HFFc6 (cell line): ENCODE results near the gene NOS3. TPM values are rescaled to one million over a fixed set of nuclear protein-coding genes. Genes with fewer than 3 reads are reported as not detected.

Experiments used
- DNase-seq: peaks from one replicate; pipeline ENCODE4 v3.0.0-alpha.2; 2018
- H3K27ac Mint-ChIP-seq: 2 replicates; pipeline ENCODE4 v1.8.0; 2020; ENCODE audit warnings: mild to moderate bottlenecking, mixed read lengths
- H3K27me3 Mint-ChIP-seq: 2 replicates; pipeline ENCODE4 v1.8.0; 2021; ENCODE audit warnings: mild to moderate bottlenecking, moderate library complexity, mixed read lengths; ENCODE audit not compliant: insufficient read depth
- H3K36me3 Mint-ChIP-seq: 2 replicates; pipeline ENCODE4 v1.8.0; 2021; ENCODE audit warnings: low read depth, mixed read lengths
- H3K4me1 Mint-ChIP-seq: 2 replicates; pipeline ENCODE4 v1.8.0; 2020; ENCODE audit warnings: low read depth, mixed read lengths
- H3K4me3 Mint-ChIP-seq: 2 replicates; pipeline ENCODE4 v1.8.0; 2020; ENCODE audit warnings: mild to moderate bottlenecking, moderate library complexity, mixed read lengths
- H3K9me3 Mint-ChIP-seq: 2 replicates; pipeline ENCODE4 v1.8.0; 2020; ENCODE audit warnings: mild to moderate bottlenecking, mixed read lengths
- total RNA-seq, 6 experiments: library from RNA; stranded (reverse); fragmentation: NEBNext Ultra II Directional; extraction: Animal tissue kit (Norgen Biotek cat#: 25700); gene quantifications; 2 replicates in 1 of 6; 3 replicates in 5 of 6; pipeline ENCODE4 v1.2.3, GENCODE V29; 2021
- TF ChIP-seq, protein P1 (sequence below): fragments of 200-600 bp; sonication (generic); IDR thresholded peaks from 2 replicates; pipeline ENCODE4 v1.5.0; 2021; ENCODE audit warnings: antibody characterized with exemption, mild to moderate bottlenecking

The NOS3 gene
- total RNA-seq, 6 experiments from 2014 or later, result 0.55 to 3.0 (median 2.0) TPM

DNA sequence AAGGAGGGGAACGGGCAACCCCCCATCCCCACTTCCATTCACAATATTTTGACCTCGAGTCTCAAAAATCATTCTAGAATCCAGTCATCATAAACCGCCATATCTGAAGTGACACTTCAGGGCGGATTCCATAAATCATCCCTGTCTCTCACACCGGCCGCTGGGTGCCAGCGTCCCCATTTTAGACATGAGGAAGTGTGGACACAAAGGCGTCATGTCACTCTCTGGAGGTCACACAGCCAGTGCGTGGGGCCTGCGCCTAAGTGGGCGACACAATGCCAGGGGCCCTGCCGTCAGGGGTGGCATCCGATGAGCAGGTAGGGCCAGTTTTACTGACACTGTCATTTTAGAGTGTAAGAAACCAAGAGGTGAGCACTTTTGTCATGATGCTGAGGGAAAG lies 32.2 kb upstream of the NOS3 start:
- no peak for DNase-seq
- Mint-ChIP-seq H3K27ac (no peak overlapping the region), H3K36me3 (no peaks in the 10 kb centered on the region), H3K4me1 (peaks cover 10% of the 10 kb centered on the region), H3K9me3 (no peaks in the 10 kb centered on the region), H3K27me3 (peaks cover 30% of the 10 kb centered on the region), H3K4me3 (no peak overlapping the region)
- TF ChIP-seq, protein P1, sequence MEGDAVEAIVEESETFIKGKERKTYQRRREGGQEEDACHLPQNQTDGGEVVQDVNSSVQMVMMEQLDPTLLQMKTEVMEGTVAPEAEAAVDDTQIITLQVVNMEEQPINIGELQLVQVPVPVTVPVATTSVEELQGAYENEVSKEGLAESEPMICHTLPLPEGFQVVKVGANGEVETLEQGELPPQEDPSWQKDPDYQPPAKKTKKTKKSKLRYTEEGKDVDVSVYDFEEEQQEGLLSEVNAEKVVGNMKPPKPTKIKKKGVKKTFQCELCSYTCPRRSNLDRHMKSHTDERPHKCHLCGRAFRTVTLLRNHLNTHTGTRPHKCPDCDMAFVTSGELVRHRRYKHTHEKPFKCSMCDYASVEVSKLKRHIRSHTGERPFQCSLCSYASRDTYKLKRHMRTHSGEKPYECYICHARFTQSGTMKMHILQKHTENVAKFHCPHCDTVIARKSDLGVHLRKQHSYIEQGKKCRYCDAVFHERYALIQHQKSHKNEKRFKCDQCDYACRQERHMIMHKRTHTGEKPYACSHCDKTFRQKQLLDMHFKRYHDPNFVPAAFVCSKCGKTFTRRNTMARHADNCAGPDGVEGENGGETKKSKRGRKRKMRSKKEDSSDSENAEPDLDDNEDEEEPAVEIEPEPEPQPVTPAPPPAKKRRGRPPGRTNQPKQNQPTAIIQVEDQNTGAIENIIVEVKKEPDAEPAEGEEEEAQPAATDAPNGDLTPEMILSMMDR, result no peak

DNA sequence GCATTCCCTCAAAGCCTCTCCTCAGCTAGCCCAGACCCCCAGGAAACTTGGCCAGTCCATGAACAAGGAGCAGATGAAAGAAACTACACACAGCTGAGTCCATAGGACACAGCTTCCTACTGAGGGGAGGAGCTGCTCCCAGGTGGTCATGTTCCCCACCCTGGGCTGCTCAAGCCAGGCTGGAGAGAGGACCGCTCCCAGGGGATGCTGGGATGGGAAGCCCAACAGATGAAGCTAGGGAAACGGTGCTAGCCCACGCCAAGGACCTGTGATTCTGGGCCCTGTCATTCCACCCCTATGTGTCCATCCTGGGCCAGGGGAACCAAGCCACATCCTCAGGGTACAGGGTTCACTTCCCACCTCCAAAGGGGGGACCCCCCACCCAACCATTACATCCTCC lies 31.7 kb upstream of the NOS3 start:
- TF ChIP-seq, protein P1, result no peak
- Mint-ChIP-seq H3K27ac (no peak overlapping the region), H3K4me3 (no peak overlapping the region), H3K4me1 (peaks cover 10% of the 10 kb centered on the region), H3K9me3 (no peaks in the 10 kb centered on the region), H3K36me3 (no peaks in the 10 kb centered on the region), H3K27me3 (peaks cover 26% of the 10 kb centered on the region)
- DNase-seq, result no peak

DNA sequence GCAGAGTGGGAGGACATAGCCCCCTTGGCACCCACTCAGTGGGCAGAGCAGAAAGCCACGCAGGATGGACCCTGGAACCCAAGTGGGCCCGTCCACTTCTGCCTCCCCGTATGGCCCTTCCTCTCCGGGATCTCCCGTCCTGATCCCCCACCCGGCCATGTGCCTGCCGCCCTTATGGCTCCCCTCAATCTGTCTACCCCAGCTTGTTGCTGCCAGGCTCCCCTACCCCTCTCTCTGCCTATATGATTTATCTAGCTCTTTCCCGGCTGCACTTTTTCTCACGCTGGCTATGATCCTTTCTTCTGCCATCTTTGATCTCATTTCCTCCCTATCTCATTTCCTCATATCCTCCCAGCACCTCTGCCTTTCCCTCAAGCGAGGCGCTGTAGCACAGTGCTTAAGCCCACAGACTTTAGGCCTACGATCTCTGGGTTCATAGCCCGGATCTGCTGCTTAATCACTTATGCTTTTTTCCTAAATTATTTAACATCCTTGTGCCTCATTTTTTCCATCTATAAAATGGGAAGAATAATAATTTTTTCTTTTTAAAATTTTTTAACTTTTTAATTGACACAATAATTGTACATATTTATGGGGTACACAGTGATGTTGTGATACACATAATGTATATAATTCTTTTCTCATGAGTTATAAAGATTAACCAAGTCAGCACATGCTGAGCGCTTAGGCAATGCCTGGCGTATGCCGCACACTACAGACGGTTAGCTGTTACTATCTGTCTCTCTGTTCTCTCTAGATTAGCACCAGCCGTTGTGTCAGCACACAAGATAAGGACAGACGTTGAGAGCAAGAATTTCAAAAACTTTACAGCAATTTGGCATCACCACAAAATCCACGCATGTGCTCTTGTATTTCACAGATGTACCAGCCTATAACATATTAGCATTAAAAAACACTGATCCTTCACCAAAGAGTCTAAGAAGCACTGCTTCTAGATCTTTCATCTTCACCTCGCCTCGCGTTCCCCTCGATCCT lies 30.8 kb upstream of the NOS3 start:
- Mint-ChIP-seq H3K36me3 (no peaks in the 10 kb centered on the region), H3K4me3 (no peak overlapping the region), H3K27ac (no peak overlapping the region), H3K27me3 (peaks cover 26% of the 10 kb centered on the region), H3K9me3 (no peaks in the 10 kb centered on the region), H3K4me1 (peaks cover 10% of the 10 kb centered on the region)
- TF ChIP-seq, protein P1, result no peak
- no peak for DNase-seq

DNA sequence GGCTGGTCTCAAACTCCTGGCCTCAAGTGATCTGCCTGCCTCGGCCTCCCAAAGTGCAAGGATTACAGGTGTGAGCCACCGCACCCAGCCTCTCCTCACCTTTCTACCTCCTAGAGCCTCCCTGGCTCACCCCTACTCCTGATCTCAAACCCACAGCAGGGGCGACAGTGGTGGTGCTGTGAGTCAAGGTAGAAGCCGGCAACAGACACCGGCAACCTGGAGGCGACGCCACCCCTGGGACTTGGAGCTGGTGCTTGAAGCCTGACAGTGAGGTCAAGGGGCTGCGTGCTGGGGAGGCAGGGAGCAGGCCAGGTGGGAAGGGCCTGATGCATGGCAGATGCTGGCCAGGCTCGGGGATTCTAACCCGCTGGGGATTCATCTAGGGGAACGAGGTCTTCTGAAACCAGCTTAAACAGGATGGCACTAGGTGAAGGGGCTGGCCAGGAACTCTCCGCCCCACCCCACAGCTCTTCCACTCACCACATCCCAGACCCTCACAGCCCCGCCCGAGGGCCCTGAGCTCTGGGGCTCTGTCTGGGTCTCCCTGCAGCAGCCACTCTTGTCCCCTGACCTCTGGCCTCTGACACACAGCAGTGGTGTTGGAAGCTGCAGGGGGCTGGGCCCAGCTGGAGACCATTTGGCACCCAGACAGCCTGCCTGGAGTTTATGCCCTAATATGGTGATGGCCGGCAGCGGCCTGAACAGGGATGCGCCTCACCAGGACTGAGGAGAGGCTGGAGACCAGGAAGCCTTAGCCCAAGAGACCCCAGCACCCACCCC lies 29.1 kb upstream of the NOS3 start:
- TF ChIP-seq, protein P1, result no peak
- Mint-ChIP-seq H3K27ac (no peak overlapping the region), H3K4me1 (peaks cover 10% of the 10 kb centered on the region), H3K36me3 (no peaks in the 10 kb centered on the region), H3K9me3 (no peaks in the 10 kb centered on the region), H3K4me3 (no peak overlapping the region), H3K27me3 (peaks cover 31% of the 10 kb centered on the region)
- DNase-seq, result no peak

DNA sequence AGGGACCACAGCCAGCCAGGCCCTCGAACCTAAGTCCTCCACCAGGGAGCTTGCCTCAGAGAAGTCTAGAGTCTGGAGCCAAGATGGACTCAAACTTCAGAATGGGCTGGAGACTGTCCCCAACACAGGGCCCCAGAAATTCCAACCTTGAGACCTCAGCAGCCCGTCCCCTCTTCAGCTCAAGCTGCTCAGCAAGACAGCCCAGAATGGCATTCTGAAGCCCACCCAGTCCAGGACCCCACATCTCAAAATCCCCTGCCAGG lies 28.6 kb upstream of the NOS3 start:
- Mint-ChIP-seq H3K4me1 (peaks cover 10% of the 10 kb centered on the region), H3K27ac (no peak overlapping the region; the same call in 1 of the 2 replicates), H3K27me3 (peaks cover 31% of the 10 kb centered on the region), H3K4me3 (no peak overlapping the region), H3K36me3 (no peaks in the 10 kb centered on the region), H3K9me3 (no peaks in the 10 kb centered on the region)
- DNase-seq, result no peak
- TF ChIP-seq, protein P1, result no peak
